HG02763 (cell line): ENCODE measurements around the gene SMYD1.
"Not testable (repeated sequence)": the region's sequence is repeated elsewhere in the genome, so short reads cannot be mapped to it uniquely, and the experiment has no call there.

Source experiments
- ATAC-seq: cut with Tn5 transposase; IDR thresholded peaks from one replicate; pipeline ENCODE4 v1.9.1; 2021; ENCODE audit warnings: mild to moderate bottlenecking, moderate library complexity; ENCODE audit not compliant: unreplicated experiment

SMYD1 gene

GRCh38 chr2:88067598-88067997, at the start of gene SMYD1:
Gene SMYD1 (plus strand): TSS chr2:88067825. CDS start chr2:88067865, 40 bp downstream.
- no peak for ATAC-seq

- ATAC-seq, result not testable (repeated sequence)
Observed at GRCh38 chr2:88018077-88018805, 49.4 kb upstream of the SMYD1 start.

- ATAC-seq, result no peak
Observed at GRCh38 chr2:88018909-88019308, 48.7 kb upstream of the SMYD1 start.

GRCh38 chr2:88019985-88020384, 47.6 kb upstream of the SMYD1 start:
- no peak for ATAC-seq

GRCh38 chr2:88022669-88022921, 45.0 kb upstream of the SMYD1 start:
- no peak for ATAC-seq

- no peak for ATAC-seq
Observed at GRCh38 chr2:88024509-88024908, 43.1 kb upstream of the SMYD1 start.

- ATAC-seq, result no peak
Observed at GRCh38 chr2:88027697-88028389, 39.8 kb upstream of the SMYD1 start.

GRCh38 chr2:88028931-88029330, 38.7 kb upstream of the SMYD1 start:
- no peak for ATAC-seq

- no peak for ATAC-seq
Observed at GRCh38 chr2:88032070-88032702, 35.4 kb upstream of the SMYD1 start.

GRCh38 chr2:88036182-88036581, 31.4 kb upstream of the SMYD1 start:
- no peak for ATAC-seq

GRCh38 chr2:88036606-88037005, 31.0 kb upstream of the SMYD1 start:
- ATAC-seq, result no peak

GRCh38 chr2:88038263-88039105, 29.1 kb upstream of the SMYD1 start:
- no peak for ATAC-seq

GRCh38 chr2:88042476-88042875, 25.1 kb upstream of the SMYD1 start:
- no peak for ATAC-seq

GRCh38 chr2:88045561-88045960, 22.1 kb upstream of the SMYD1 start:
- not testable (repeated sequence) for ATAC-seq

GRCh38 chr2:88048541-88048940, 19.1 kb upstream of the SMYD1 start:
- no peak for ATAC-seq

GRCh38 chr2:88049622-88050021, 18.0 kb upstream of the SMYD1 start:
- ATAC-seq, result no peak

GRCh38 chr2:88051792-88052191, 15.8 kb upstream of the SMYD1 start:
- no peak for ATAC-seq

GRCh38 chr2:88053296-88053695, 14.3 kb upstream of the SMYD1 start:
- ATAC-seq, result no peak

- no peak for ATAC-seq
Observed at GRCh38 chr2:88053934-88054781, 13.5 kb upstream of the SMYD1 start.

GRCh38 chr2:88054782-88055370, 12.7 kb upstream of the SMYD1 start:
- no peak for ATAC-seq
